Naive thymus-derived CD4-positive, alpha-beta T cell (primary cell): ENCODE results near the gene ABCC3. TPM values are rescaled to one million over a fixed set of nuclear protein-coding genes. Genes with fewer than 3 reads are reported as not detected.

Experiments
- ATAC-seq: fragments of 150-1000 bp; cut with Tn5 transposase; 2 replicates; pipeline ENCODE4 v1.10.0; 2021; ENCODE audit warnings: mild to moderate bottlenecking, moderate library complexity
- CTCF ChIA-PET: fragments of 350-600 bp; sonication (Branson Sonifier 250); formaldehyde crosslinking; loops from one replicate; lab custom pipeline; 2021; ENCODE audit warnings: antibody characterized with exemption; lab: Charles Lee
- POLR2A ChIA-PET: fragments of 350-600 bp; sonication (Branson Sonifier 250); formaldehyde crosslinking; loops from one replicate; lab custom pipeline; 2021; ENCODE audit warnings: antibody characterized with exemption, inconsistent platforms; lab: Charles Lee
- DNase-seq, 9 donors: peaks; one replicate each; pipeline versions ENCODE4 v3.0.0 to v3.0.0-alpha.2; 2020 to 2022; ENCODE audit warnings: mixed read lengths in 1 of 9
- H3K27ac ChIP-seq: one replicate; pipeline ENCODE4 v1.7.0; 2013; ENCODE audit warnings: mild to moderate bottlenecking, low read depth, low read length, moderate library complexity
- H3K27me3 ChIP-seq, 2 donors: one replicate each; pipeline ENCODE4 v1.7.0; 2013; ENCODE audit warnings: low read length in 2 of 2, mild to moderate bottlenecking in 2 of 2, moderate library complexity in 2 of 2; ENCODE audit not compliant: control insufficient read depth in 2 of 2, insufficient read depth in 2 of 2
- H3K36me3 ChIP-seq, 3 experiments: 1 replicate in 2 of 3; 2 replicates in 1 of 3; pipeline ENCODE4 v1.7.0; 2013; ENCODE audit warnings: low read length in 3 of 3, mild to moderate bottlenecking in 3 of 3, moderate library complexity in 1 of 3; ENCODE audit not compliant: insufficient read depth in 3 of 3, control insufficient read depth in 2 of 3
- H3K4me1 ChIP-seq, 2 donors: one replicate each; pipeline ENCODE4 v1.7.0; 2013; ENCODE audit warnings: low read length in 2 of 2, mild to moderate bottlenecking in 2 of 2, moderate library complexity in 1 of 2; ENCODE audit not compliant: control insufficient read depth in 2 of 2, insufficient read depth in 2 of 2
- H3K4me3 ChIP-seq: 2 replicates; pipeline ENCODE4 v1.7.0; 2013; ENCODE audit warnings: mild to moderate bottlenecking, low read length
- H3K9me3 ChIP-seq, 3 experiments: 1 replicate in 2 of 3; 2 replicates in 1 of 3; pipeline ENCODE4 v1.7.0; 2013; ENCODE audit warnings: low read length in 3 of 3; ENCODE audit not compliant: control insufficient read depth in 2 of 3
- H3K27ac Mint-ChIP-seq, 9 donors: one replicate each; pipeline ENCODE4 v1.8.0; 2020 to 2022; ENCODE audit warnings: mixed read lengths in 9 of 9, mild to moderate bottlenecking in 8 of 9, moderate library complexity in 5 of 9, inconsistent platforms in 2 of 9
- H3K27me3 Mint-ChIP-seq, 5 donors: one replicate each; pipeline ENCODE4 v1.8.0; 2021 to 2022; ENCODE audit warnings: mixed read lengths in 5 of 5, mild to moderate bottlenecking in 1 of 5
- H3K36me3 Mint-ChIP-seq, 5 donors: one replicate each; pipeline ENCODE4 v1.8.0; 2020 to 2022; ENCODE audit warnings: mixed read lengths in 5 of 5, mild to moderate bottlenecking in 3 of 5, inconsistent platforms in 1 of 5
- H3K4me1 Mint-ChIP-seq, 7 donors: one replicate each; pipeline ENCODE4 v1.8.0; 2020 to 2022; ENCODE audit warnings: mixed read lengths in 7 of 7, mild to moderate bottlenecking in 3 of 7, inconsistent platforms in 1 of 7
- H3K4me3 Mint-ChIP-seq, 10 donors: one replicate each; pipeline ENCODE4 v1.8.0; 2020 to 2022; ENCODE audit warnings: mild to moderate bottlenecking in 10 of 10, mixed read lengths in 10 of 10, moderate library complexity in 6 of 10, inconsistent platforms in 2 of 10
- H3K9me3 Mint-ChIP-seq, 11 donors: one replicate each; pipeline ENCODE4 v1.8.0; 2020 to 2022; ENCODE audit warnings: mixed read lengths in 11 of 11, mild to moderate bottlenecking in 4 of 11, inconsistent platforms in 1 of 11, moderate library complexity in 1 of 11
- intact Hi-C, 2 donors: fragments of 100-400 bp; cut with micrococcal nuclease; formaldehyde crosslinking; loops; one replicate each; pipeline ENCODE4 v1.15.1; 2023
- polyA plus RNA-seq, 2 donors: library from polyadenylated mRNA; unstranded; fragments of 300-500 nt; fragmentation: Illumina TruSeq; gene quantifications; one replicate each; pipeline ENCODE4 v1.2.3, GENCODE V29; 2021
- total RNA-seq, 6 experiments: library from RNA in 5 of 6; stranded (reverse) in 5 of 6; gene quantifications; 1 replicate in 5 of 6; 2 replicates in 1 of 6; pipeline ENCODE4 v1.2.3 and lab custom pipeline; 2021 to 2026

ABCC3 gene
- total and polyA plus RNA-seq, 7 experiments from 2014 or later = 0.68 to 22.4 (median 1.3) TPM; not detected in 3

- no peak overlapping the region for H3K27ac Mint-ChIP-seq
- intact Hi-C loops = no loop called here
- POLR2A ChIA-PET = interaction anchor here (0.7 to 1.0 kb wide), 2 partner anchors 113 to 150 kb away, joined by 3 to 4 read pairs; partner anchors contain the start of gene RSAD1
Measured at GRCh38 chr17:50627782-50628601, 6.7 kb upstream of the ABCC3 start.

GRCh38 chr17:50629902-50630301 is 4.8 kb upstream of the ABCC3 start:
- Mint-ChIP-seq H3K27ac (no peak overlapping the region), H3K36me3 (no peaks in the 10 kb centered on the region), H3K4me3 (no peak overlapping the region), H3K4me1 (peaks cover 0 to 9% (median 7%) of the 10 kb centered on the region in 7 donors), H3K27me3 (peaks cover 56 to 76% (median 64%) of the 10 kb centered on the region in 5 donors), H3K9me3 (no peaks in the 10 kb centered on the region)
- no peaks in the 10 kb centered on the region for H3K4me1 ChIP-seq
- intact Hi-C loops = loop anchor here (1.0 to 5.0 kb wide), 6 partner anchors 65 to 327 kb away; partner anchors contain the start of gene SPATA20 (in 1 of the 2)
- POLR2A ChIA-PET = no interaction called here
- peaks cover 0 to 10% of the 10 kb centered on the region in 2 donors for H3K27me3 ChIP-seq
- H3K4me3 ChIP-seq = no peak overlapping the region
- H3K36me3 ChIP-seq = no peaks in the 10 kb centered on the region
- CTCF ChIA-PET = interaction anchor here (0.7 to 1.4 kb wide), 4 partner anchors 9 to 30 kb away, joined by 3 to 5 read pairs (median 3); no protein-coding TSS in a partner anchor
- no peak for ATAC-seq
- no peak overlapping the region for H3K27ac ChIP-seq
- no peak for DNase-seq
- H3K9me3 ChIP-seq = no peaks in the 10 kb centered on the region

More at GRCh38 chr17:50627782-50628601, 6.7 kb upstream of the ABCC3 start:
- no peak overlapping the region for H3K27ac ChIP-seq
- H3K27me3 Mint-ChIP-seq = peaks cover 43 to 64% (median 49%) of the 10 kb centered on the region in 5 donors
- no peak overlapping the region for H3K4me3 Mint-ChIP-seq
- no peaks in the 10 kb centered on the region for H3K4me1 ChIP-seq
- peaks cover 0 to 10% of the 10 kb centered on the region in 2 donors for H3K27me3 ChIP-seq
- H3K4me1 Mint-ChIP-seq = peaks cover 0 to 9% (median 7%) of the 10 kb centered on the region in 7 donors
- H3K9me3 Mint-ChIP-seq = no peaks in the 10 kb centered on the region
- H3K36me3 Mint-ChIP-seq = no peaks in the 10 kb centered on the region
- H3K36me3 ChIP-seq = no peaks in the 10 kb centered on the region
- H3K4me3 ChIP-seq = no peak overlapping the region
- DNase-seq = no peak
- CTCF ChIA-PET = interaction anchor here (0.7 to 1.5 kb wide), 6 partner anchors 10 to 149 kb away, joined by 3 to 4 read pairs (median 3); no protein-coding TSS in a partner anchor
- ATAC-seq = no peak
- H3K9me3 ChIP-seq = no peaks in the 10 kb centered on the region

- H3K27me3 Mint-ChIP-seq = peaks cover 56 to 71% (median 65%) of the 10 kb centered on the region in 5 donors
- ChIA-PET CTCF (interaction anchor here (0.7 to 1.4 kb wide), 4 partner anchors 8 to 65 kb away, joined by 3 to 5 read pairs (median 3); no protein-coding TSS in a partner anchor), POLR2A (interaction anchor here (0.8 kb wide), 1 partner anchor 156 kb away, joined by 3 read pairs; no protein-coding TSS in a partner anchor)
- DNase-seq (peak; percentile 12 to 60 (median 48)), ATAC-seq (peak; percentile 74)
- Histone ChIP-seq H3K27ac (no peak overlapping the region), H3K27me3 (peaks cover 0 to 10% of the 10 kb centered on the region in 2 donors), H3K9me3 (no peaks in the 10 kb centered on the region), H3K4me1 (no peaks in the 10 kb centered on the region), H3K4me3 (no peak overlapping the region), H3K36me3 (no peaks in the 10 kb centered on the region)
- peaks cover 0 to 9% (median 7%) of the 10 kb centered on the region in 7 donors for H3K4me1 Mint-ChIP-seq
- H3K9me3 Mint-ChIP-seq = no peaks in the 10 kb centered on the region
- no peaks in the 10 kb centered on the region for H3K36me3 Mint-ChIP-seq
- intact Hi-C loops = loop anchor here (1.0 to 5.0 kb wide), 6 partner anchors 64 to 327 kb away; partner anchors contain the start of gene SPATA20 (in 1 of the 2)
- H3K27ac Mint-ChIP-seq = no peak overlapping the region
- H3K4me3 Mint-ChIP-seq = no peak overlapping the region
Measured at GRCh38 chr17:50630524-50631194, 4.0 kb upstream of the ABCC3 start.

- intact Hi-C loops = loop anchor here in 1 of 2 donors (2.0 to 5.0 kb wide), 3 partner anchors 63 to 326 kb away; no protein-coding TSS in a partner anchor
- ChIA-PET CTCF (interaction anchor here (1.1 to 1.4 kb wide), 2 partner anchors 14 to 64 kb away, joined by 3 read pairs; no protein-coding TSS in a partner anchor), POLR2A (interaction anchor here (0.8 to 1.0 kb wide), 2 partner anchors 155 to 284 kb away, joined by 3 read pairs; no protein-coding TSS in a partner anchor)
- H3K4me1 Mint-ChIP-seq = peaks cover 0 to 9% (median 7%) of the 10 kb centered on the region in 7 donors
- peaks cover 0 to 10% of the 10 kb centered on the region in 2 donors for H3K27me3 ChIP-seq
- no peaks in the 10 kb centered on the region for H3K36me3 ChIP-seq
- no peak overlapping the region for H3K4me3 ChIP-seq
- no peak overlapping the region for H3K27ac Mint-ChIP-seq
- H3K9me3 Mint-ChIP-seq = no peaks in the 10 kb centered on the region
- ATAC-seq (no peak), DNase-seq (no peak)
- H3K4me3 Mint-ChIP-seq = no peak overlapping the region
- H3K27ac ChIP-seq = no peak overlapping the region
- no peaks in the 10 kb centered on the region for H3K9me3 ChIP-seq
- no peaks in the 10 kb centered on the region for H3K4me1 ChIP-seq
- peaks cover 62 to 78% (median 70%) of the 10 kb centered on the region in 5 donors for H3K27me3 Mint-ChIP-seq
- H3K36me3 Mint-ChIP-seq = no peaks in the 10 kb centered on the region
Measured at GRCh38 chr17:50631195-50631907, 3.3 kb upstream of the ABCC3 start.

GRCh38 chr17:50631908-50632571 is 2.6 kb upstream of the ABCC3 start:
- intact Hi-C loops = loop anchor here in 1 of 2 donors (2.0 to 5.0 kb wide), 3 partner anchors 63 to 325 kb away; no protein-coding TSS in a partner anchor
- POLR2A ChIA-PET = interaction anchor here (1.0 kb wide), 1 partner anchor 285 kb away, joined by 3 read pairs; no protein-coding TSS in a partner anchor
- DNase-seq (peak in 1 of 9 donors; percentile 36), ATAC-seq (no peak)
- H3K4me3 ChIP-seq = no peak overlapping the region
- no peak overlapping the region for H3K27ac ChIP-seq
- Mint-ChIP-seq H3K9me3 (no peaks in the 10 kb centered on the region), H3K27me3 (peaks cover 69 to 83% (median 71%) of the 10 kb centered on the region in 5 donors), H3K36me3 (no peaks in the 10 kb centered on the region), H3K27ac (no peak overlapping the region), H3K4me3 (no peak overlapping the region), H3K4me1 (peaks cover 0 to 9% (median 7%) of the 10 kb centered on the region in 7 donors)
- H3K9me3 ChIP-seq = no peaks in the 10 kb centered on the region
- CTCF ChIA-PET = interaction anchor here (1.0 to 1.1 kb wide), 2 partner anchors 9 to 63 kb away, joined by 3 to 4 read pairs; no protein-coding TSS in a partner anchor
- H3K36me3 ChIP-seq = no peaks in the 10 kb centered on the region
- H3K4me1 ChIP-seq = no peaks in the 10 kb centered on the region
- peaks cover 0 to 10% of the 10 kb centered on the region in 2 donors for H3K27me3 ChIP-seq
